HK-2 (cell line): ENCODE measurements around the gene USP36.
"Not testable (repeated sequence)": the region's sequence is repeated elsewhere in the genome, so short reads cannot be mapped to it uniquely, and the experiment has no call there.

Experiments
- DNase-seq: peaks from one replicate; pipeline ENCODE4 v3.0.0-alpha.2; 2018; ENCODE audit not compliant: unreplicated experiment

The USP36 gene

DNA sequence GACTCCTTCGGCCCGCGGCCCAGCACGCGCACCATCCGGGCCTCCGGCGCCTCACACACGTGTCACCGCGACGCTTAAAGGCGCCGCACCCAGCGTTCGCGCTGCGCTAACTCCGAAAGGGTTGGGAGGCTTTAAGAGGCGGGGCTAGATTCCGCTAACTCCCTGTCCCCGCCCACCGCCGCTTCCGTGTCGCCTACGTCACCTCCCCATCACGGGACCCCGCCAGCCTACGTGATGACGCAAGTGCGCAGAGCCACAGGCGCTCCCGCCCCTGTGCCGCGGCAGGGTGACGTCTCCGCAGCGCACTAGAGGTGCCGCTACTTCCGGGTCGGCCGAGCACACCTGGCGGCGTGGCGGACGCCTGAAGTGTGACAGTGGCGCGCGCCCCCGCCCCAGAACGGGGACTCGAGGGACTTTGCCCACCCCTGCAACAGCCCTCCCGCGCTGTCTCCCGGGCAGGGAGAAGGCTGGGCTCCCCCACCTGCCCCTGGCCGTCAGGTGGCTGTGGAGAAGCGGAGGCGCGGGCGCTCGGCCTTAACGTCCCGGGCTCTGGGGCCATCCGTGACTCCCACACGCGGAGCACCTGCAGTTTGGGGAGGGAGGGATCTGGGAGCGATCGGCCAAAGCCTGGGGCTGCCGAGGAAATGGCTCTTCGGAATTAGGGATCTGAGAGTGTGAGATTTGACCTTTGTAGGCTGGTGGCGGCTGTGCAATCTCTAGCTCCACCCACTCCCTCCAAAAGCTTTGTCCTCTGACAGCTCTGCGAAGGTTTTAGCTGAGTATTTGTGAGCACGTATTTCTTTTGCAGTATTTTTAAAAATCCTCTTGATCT is at the start of gene USP36:
USP36 (minus strand) TSS at position 35 of the 832 bp plus-strand sequence. CDS start 4,451 bp downstream, outside the sequence.
- peak; percentile 99 for DNase-seq

DNA sequence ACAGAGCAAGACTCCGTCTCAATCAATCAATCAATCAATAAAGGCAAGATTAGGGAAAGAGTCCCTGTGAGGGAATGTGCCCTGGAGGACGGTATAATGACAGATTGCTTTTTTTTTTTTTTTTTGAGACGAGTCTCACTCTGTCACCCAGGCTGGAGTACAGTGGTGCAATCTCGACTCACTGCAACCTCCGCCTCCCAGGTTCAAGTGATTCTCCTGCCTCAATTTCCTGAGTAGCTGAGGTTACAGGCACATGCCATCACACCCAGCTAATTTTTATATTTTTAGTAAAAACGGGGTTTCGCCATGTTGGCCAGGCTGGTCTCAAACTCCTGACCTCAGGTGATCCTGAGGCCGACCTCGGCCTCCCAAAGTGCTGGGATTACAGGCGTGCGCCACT is 49.5 kb upstream of the USP36 start:
- DNase-seq = not testable (repeated sequence)

DNA sequence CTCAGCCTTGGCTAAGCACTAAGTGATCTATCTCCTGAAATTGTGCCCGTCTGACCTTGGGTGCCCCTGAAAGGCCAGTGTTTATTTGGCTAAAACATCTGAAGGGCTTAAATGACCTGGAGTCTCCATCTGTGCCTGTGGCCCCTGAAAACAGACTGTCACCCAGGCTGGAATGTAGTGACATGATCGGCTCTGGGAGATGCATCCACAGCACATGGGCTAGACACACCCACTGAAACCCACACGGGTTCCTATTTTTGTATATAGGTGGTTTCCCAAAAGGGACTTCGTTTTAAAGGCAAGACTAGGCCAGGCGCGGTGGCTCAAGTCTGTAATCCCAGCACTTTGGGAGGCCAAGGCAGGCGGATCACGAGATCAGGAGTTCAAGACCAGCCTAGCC is 48.9 kb upstream of the USP36 start:
- DNase-seq = no peak

DNA sequence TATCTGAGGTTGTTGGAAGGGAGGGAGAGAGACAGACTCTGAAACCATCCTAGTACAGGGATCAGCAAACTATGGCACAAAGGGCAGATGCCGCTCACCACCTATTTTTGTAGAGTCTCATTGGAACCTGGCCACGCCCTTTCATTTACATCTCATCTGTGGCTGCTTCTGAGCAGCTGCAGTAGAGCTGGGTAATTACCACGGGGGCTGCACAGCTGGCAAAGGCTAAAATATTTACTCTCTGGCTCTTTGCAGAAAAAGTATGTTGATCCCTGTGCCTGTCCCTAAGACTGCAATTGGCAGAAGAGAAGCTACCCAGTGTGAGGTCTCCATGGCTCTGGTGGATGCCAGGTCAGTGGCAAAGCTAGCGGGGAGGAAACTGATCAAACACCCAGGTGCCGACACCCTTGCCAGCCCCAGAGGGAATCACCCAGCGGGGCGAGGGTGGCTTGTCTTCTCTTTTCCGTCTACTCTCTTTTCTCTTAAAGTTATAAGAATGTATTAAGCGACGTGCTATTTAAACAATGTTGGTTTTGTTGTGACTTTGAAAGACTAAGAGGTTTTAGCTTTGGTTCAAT is 48.4 kb upstream of the USP36 start:
- no peak for DNase-seq

DNA sequence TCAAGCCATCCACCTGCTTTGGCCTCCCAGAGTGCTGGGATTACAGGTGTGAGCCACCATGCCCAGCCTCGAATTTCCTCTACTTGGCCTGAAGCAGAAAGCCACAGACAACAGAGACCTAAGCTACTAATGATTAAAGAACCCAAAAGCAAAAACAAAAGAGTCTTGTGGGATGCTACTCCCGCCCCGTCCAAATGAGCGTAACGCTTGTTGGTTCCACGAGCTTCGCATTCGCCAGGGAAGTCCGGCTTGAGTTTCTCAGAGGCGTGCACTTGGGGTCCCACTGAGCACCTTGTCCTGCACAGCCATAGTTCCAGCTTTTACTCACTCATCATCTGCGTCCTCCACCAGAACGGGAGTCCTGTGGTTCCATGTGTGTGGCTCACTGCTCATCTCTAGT is 46.3 kb upstream of the USP36 start:
- no peak for DNase-seq

DNA sequence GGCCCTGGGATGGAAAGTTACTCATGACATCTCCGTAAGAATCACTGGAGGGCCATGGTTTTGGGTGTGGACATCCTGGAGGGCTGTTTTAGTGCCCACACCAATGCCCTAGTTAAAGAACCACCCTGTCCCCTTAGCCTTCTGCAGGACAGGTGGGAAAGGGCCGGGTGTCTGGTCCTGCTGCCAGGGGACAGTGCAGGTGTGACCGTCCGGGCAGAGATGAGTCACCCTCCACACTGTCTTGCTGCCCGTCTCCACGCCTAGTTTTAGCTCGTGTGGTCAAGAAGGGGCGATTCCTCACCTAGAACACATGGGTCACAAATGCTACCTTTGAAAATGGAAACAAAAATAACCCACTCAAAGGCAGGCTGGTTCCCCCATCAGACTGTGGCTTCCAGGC is 45.3 kb upstream of the USP36 start:
- no peak for DNase-seq

DNA sequence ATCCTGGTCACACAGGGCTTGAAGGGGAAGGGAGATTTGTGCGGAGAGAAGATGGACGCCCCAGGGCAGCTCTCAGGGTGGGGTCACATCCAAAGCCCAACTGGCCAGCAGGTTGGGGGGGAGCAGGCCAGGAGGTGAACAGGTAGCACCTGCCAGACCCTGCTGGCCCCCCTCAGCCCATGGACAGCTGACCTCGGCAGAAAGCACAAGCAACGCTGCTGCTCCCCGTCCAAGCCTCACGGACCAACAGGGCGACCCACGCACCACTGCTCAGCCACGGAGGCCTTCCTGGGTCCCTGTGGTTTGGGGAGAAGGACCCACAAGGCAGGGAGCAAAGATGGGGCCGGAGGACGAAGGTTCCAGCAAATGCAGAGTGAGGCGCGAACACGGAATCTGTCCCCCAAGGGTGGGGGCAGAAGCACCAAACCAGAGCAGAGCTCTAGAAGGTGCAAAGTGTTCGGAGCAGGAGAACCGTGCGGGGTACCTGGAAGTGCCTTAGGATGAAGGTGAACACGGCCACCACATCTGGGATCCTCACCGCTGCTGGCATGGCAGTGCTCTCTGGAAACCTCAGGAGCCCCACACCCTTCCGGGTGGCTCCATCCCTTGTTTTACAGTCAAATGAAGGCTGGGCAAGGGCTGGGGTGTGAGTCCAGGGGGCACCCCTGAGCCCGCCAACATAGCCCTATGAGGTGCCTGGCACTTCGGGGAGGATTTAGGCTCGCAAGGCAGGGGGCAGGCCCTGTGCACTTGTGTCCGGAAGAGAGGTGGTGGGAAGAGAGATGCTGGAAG is 44.5 kb upstream of the USP36 start:
- DNase-seq = no peak

DNA sequence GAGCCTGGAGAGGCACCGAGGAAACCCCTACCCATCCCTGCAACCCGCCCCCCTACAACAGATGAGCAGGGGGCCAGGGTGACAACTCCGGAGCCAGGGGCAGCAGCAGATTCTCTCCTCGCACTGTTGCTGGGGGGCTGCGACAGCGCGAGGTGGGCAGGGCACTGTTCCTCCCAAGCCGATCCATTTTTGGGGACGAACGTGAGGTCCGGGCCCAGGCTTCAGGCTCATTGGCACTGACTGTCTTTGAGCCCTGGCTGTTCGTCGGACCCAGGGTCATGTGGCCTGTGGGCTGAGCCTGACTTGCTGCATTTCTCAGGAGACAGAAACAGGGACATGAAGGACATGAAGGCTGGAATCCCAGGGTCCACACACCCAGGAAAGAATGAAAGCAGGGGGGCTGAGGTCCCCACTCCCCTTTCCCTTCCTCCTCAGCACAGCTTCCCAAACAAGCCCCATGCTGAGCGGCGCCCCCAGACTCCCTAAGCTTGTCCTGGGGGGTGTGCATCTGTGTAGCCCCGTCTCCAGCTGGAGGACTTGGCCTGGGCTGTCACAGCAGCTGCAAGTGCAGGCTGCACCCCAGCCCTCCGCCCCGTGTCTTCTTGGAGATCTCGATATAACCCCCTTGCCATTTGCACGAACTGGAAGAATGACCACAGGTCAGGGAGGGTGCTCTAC is 43.7 kb upstream of the USP36 start:
- no peak for DNase-seq

DNA sequence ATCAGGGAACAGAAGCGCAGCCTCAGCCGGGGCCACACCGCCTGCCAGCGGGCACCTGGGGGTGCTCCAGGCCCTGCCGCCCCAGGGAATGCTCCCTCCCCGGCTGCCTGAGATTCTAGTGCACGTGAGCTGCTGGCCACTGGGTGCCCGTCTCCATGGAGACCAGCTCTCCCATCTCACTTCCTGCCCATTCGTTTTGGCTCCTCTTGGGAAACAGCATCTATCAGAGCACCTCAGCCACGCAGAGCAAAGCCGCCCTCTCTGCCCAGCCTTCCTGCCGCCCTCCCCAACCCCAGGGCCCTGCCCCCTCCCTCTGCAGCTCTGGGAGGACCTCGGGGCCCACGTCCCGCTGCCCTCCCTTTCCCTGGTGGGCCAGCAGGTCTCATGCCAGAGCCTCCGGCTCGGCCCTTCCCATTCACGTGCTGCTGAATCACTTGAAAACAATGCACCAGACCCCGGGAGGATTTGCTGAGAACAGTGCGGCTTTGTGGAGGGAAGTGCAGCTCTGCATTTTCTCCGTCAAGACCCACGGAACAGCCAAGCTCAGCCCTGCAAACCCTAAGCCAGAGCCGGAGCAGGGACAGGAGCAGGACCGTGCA is 43.0 kb upstream of the USP36 start:
- peak; percentile 87 for DNase-seq

DNA sequence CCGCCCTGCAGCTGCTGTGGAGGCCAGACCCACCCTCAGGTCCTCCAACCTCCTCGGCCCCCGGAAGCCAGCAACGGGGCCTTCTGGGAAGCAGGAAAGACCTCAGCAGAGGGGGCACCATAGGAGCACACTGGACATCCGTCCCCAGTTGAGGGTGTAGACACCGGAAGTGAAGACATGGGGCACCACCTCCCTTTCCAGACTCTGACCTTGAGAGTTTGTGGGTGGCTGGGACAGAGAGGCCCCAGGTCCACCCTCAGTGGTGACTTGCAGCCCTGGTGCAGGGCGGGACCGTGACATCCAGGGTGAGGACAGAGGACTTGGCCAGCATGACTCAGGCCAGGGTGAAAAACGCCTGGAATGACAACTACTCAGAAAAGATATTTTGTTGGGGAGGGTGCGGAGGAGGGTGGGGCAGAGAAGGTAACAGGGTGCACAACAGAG is 42.5 kb upstream of the USP36 start:
- DNase-seq = peak; percentile 83

DNA sequence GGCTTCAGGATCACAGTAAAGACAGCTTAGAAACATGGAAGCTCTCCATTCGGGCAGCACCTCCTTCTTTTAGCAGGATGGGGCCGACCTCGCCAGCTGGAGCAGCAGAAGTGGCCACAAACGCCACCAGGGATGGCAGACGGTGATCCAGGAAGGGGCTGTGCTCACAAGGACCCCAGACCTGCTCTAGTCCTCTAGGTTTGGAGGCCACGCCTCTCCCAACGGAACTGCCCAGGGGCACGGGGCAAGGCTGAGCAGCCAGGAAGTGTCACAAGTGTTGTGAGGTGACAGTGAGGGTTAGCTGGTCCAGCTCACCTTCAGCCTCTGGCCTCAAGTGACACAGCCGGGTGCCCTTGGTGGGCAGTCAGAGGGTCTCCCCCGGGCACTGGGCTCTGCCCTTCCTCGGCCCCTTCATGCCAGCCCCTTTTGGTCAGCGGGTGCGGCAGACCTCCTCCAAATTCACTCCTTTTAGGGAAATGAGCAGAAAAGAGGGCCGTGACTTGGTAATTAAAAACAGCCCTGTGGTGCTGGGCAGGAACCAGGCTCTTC is 42.0 kb upstream of the USP36 start:
- DNase-seq = no peak

DNA sequence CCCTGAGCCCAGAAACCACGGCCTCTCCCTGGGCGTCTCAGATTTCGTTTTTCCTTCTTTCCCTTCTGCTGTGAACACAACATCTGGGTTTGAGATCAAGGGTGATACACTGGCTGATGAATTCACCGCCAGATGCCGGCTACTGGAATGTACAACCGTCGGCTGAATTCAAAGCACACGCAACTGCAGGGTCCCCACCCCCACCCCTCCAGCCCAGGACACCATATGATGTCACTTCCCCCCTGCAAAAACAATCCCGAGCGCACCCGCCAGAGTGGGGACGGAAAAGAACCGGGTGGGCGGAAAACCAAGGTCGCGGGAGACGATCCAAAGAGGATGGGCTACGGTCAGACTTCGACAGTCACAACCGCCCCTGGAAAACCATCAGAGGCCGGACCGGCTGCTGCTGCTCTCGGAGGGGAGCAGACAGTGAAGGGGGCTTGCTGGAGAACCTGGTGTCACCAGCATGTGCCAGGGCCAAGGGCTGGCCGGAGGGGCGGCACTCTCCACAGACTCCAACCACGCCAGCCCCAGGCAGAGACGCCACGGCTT is 39.1 kb upstream of the USP36 start:
- DNase-seq = no peak

DNA sequence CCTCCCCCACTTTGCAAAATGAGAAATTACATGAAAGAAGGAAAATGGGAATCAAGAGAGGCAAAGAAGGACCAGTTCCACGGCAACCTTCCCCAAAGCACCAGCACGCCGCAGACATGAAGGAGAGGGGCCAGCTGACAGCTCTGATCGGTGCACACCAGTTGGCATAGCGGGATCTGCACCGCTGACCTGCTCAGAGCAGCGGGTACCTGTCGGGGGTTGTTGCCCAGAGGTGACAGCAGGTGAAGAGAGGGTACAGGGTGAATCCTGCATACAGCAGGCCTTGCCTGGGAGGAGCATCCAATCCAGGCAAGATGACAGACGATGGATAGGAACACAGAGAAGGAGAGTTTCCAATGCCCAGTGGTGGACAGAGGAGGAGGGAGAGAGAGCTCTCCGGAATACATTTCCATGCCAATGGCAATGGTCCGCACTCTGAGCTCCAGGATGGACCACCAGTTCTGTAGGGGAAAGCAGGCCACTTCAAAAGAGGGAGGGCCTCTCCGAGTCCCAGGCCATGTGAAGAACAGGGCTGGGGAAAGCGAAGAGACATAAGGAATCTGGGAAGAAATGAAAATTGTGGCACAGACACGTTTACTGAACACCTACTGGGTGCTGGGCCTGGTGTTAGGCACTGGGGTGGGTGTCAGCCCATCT is 38.4 kb upstream of the USP36 start:
- DNase-seq = no peak

DNA sequence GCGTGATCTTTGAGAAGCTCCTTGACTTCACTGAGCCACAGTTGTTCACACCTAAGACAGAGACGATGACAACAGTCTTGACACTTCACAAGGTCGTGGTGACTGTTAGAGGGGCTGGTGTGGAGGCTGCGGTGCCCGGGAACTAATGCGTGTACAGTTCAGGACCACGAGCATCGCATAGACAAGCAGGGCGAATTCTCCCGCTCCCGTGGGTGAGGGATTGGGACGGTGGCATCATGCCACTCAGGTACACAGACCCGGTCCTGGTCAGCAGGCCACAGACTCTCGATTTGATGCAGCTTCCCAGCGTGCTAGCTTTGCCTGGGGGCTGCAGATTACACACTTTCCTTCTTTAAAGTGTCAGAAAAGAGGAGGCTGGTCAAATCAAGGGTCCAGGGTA is 37.6 kb upstream of the USP36 start:
- no peak for DNase-seq

DNA sequence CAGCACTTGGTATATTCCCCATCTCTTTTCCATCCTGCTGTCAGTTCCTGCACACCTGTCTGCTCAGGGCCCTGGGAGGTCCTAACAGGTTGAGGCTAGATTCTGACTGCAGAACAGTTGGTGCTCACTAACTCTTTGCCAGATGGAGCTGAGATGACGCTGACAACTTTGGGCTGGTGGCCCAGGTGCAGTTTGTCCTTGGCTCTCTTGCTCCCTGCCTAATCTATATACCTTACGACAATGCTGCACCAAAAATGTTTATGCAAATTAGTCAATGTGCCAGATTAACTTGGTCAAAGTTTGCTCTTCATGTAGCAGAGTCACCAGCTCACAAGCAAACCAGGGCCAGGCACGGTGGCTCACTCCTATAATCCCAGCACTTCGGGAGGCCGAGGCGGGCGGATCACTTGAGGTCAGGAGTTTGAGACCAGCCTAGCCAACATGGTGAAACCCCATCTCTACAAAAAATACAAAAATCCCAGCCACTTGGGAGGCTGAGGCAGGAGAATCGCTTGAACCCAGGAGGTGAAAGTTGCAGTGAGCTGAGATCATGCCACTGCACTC is 36.4 kb upstream of the USP36 start:
- not testable (repeated sequence) for DNase-seq

DNA sequence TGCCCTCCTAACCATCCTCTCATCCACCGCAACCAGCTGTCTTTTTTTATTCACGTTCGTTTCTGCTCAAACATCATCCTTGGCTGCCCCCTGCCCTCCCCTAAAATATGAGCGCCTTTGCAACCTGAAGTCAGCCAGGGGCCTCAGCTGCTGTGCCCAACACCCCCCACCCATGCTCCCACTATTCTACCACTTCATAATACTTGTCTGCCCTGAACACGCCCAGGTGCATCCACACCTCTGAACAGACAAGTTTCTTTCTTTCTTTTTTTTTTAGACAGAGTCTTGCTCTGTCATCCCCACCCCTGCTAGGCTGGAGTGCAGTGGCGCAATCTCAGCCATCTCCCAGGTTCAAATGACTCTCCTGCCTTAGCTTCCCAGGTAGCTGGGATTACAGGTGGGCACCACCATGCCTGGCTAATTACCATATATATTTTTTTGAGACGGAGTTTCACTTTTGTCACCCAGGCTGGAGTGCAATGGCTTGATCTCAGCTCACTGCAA is 35.5 kb upstream of the USP36 start:
- DNase-seq = no peak

DNA sequence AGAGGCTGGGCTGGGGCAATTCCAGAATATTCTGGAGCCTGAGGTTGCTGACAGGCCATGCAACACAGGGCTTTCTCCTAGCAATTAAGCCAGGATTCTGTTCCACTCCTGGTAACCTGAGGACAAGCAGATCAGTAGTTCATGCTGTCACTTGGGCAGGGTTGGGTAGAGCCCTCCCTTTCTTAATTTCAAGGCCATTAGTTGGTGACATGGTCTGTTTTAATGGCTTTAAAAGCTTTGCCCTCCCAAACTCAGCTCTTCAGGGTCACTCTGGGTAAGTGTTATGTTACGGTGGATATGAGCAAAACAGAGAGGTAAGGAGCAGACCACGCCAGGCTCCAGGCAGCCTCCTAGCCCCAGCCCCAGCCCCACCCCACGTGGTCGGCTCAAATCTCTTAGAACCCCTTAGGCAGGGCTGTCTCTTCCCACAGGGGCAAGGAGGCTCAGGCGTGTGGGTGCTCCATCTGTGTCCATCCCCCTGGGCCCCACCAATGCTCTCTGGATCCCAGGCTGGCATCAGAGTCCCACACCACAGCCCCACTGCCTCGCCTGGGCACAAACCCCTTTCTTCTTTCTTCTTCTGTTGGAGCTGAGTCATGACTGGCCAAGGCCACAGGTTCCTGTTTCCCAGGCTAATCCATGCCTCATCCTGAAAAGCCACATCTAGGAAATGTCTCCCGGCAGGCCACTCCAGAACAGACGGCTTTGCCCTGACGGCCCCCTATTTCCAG is 34.9 kb upstream of the USP36 start:
- peak; percentile 34 for DNase-seq

DNA sequence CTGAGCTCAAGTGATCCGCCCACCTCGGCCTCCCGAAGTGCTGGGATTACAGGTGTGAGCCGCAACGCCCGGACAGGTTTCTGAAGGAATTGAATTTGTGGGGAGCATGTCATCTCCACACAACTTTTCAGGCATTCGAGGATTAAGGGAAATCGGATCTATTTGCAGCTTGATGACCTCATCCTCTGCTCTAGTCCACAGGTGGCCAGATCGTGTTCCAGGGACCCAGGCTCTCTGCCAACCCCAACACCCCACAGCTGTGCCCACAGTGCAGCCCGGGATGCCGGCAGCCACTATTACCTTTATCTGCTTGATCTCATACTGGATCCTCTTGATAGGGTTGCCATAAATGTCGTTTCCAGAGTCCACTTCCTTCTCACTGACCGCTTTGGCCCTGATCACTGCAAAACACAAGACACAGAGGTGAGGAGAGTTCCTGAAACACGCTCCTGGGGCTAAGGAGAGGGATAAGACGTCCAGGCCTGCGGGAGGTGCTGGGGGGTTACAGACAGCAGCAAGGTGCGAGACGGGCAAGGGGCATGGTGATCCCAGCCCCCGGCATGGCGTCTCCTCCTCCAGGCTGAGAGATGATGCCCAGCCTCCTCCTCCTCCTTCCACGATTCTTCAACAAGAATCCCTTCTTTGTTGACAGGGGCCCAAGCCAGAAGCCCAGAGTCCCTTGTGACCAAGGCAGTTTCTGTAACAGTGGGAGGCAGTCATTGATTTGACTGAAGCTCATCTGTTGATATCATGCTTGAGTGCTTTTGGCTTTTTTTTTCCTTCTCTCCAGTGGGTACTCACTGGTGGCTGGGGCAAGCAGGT is 33.1 kb upstream of the USP36 start:
- DNase-seq = no peak
